ENCODE results near the gene ZBTB25. TPM values are rescaled to one million over a fixed set of nuclear protein-coding genes. Genes with fewer than 3 reads are reported as not detected.
A peak's percentile ranks its signal among the peaks of the same experiment; 100 is the strongest.

The ZBTB25 gene
- total RNA-seq, 1 donor from 2014 or later, result 2.4 TPM

DNA sequence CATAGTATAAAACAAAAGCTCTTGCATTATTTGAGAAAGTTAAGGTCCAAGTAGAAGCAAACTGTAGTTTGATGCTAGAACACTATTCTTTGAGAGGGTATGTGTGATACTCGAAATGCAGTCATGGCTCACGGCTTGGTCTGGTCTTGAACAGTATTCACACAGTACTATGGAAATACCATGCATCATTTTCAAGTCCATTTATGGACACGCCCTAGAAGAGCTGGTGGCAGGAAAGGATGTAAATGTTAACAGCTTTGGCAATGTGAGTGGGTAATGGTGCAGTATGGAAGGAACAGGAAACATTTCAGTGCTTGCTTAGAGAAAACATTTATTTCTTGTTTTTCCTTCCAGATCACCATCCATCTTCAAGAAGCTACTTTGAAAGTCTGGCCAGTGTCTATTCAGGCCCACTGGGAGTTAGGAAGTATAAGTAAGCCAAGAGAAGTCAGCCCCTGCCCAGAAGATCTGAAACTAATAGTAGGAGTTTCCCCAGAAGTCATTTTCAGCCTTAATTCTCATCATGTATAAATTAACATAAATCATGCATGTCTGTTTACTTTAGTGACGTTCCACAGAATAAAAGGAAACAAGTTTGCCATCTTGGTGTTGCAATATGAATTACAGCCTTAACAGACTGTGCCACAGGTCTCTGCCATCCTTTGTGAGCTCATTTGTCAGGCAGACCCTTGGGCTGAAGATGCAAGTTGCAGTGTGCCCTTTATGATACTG, 44.1 kb downstream of the ZBTB25 start:
- TF ChIP-seq, protein P1, sequence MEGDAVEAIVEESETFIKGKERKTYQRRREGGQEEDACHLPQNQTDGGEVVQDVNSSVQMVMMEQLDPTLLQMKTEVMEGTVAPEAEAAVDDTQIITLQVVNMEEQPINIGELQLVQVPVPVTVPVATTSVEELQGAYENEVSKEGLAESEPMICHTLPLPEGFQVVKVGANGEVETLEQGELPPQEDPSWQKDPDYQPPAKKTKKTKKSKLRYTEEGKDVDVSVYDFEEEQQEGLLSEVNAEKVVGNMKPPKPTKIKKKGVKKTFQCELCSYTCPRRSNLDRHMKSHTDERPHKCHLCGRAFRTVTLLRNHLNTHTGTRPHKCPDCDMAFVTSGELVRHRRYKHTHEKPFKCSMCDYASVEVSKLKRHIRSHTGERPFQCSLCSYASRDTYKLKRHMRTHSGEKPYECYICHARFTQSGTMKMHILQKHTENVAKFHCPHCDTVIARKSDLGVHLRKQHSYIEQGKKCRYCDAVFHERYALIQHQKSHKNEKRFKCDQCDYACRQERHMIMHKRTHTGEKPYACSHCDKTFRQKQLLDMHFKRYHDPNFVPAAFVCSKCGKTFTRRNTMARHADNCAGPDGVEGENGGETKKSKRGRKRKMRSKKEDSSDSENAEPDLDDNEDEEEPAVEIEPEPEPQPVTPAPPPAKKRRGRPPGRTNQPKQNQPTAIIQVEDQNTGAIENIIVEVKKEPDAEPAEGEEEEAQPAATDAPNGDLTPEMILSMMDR (conservative IDR thresholded peaks at IDR 0.05; ENCODE audit: low read depth, low read length), result no peak
- DNase-seq (ENCODE audit: low read depth), result no peak
- no peak overlapping the region for H3K4me3 ChIP-seq (ENCODE audit: low read depth, low read length)

- no peak for DNase-seq (ENCODE audit: low read depth)
- TF ChIP-seq, protein P1 (conservative IDR thresholded peaks at IDR 0.05; ENCODE audit: low read depth, low read length), result no peak
- H3K4me3 ChIP-seq (ENCODE audit: low read depth, low read length), result no peak overlapping the region
Measured at GRCh38 chr14:64454671-64455070, 49.0 kb downstream of the ZBTB25 start.

- DNase-seq (ENCODE audit: low read depth), result no peak
- TF ChIP-seq, protein P1 (conservative IDR thresholded peaks at IDR 0.05; ENCODE audit: low read depth, low read length), result no peak
- H3K4me3 ChIP-seq (ENCODE audit: low read depth, low read length), result no peak overlapping the region
Measured at GRCh38 chr14:64450255-64450654, 53.4 kb downstream of the ZBTB25 start.

DNA sequence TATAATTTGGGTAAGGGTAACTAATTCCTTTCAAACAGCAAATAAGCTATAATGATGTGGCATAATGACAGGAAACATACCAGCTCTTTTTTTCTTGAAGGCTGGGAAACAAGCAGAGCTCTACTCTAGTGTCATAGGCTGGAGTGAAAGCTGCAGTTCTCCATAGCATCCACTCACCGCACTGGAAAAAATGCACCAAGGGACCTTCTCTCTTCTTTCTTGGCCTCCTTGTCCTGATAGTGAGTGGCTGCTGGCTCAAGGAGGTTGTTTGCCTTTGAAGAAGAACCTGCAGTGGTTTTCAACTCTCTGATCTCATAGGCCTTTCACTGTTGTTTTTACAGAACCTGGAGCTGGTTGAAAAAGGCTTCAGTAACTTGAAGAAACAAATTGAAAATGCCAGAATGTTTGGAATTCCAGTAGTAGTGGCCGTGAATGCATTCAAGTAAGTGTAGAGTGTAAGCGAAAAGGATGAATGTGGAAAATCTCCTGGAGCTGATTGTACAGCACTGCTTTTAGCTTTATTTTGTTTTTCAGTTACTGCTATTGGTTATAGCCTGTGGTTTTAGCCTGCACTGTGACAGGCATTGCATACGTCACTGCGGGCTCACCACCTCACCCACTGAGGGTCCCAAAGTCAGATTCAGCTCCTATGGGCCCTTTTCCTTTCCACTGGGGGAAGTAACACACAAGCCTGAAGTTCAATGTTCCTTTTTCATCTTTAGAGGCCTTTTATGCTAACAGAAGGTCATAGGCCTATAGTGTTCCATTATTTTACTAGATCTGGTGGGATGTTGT, 55.6 kb downstream of the ZBTB25 start:
- TF ChIP-seq, protein P1 (conservative IDR thresholded peaks at IDR 0.05; ENCODE audit: low read depth, low read length), result no peak
- no peak for DNase-seq (ENCODE audit: low read depth)
- no peak overlapping the region for H3K4me3 ChIP-seq (ENCODE audit: low read depth, low read length)

DNA sequence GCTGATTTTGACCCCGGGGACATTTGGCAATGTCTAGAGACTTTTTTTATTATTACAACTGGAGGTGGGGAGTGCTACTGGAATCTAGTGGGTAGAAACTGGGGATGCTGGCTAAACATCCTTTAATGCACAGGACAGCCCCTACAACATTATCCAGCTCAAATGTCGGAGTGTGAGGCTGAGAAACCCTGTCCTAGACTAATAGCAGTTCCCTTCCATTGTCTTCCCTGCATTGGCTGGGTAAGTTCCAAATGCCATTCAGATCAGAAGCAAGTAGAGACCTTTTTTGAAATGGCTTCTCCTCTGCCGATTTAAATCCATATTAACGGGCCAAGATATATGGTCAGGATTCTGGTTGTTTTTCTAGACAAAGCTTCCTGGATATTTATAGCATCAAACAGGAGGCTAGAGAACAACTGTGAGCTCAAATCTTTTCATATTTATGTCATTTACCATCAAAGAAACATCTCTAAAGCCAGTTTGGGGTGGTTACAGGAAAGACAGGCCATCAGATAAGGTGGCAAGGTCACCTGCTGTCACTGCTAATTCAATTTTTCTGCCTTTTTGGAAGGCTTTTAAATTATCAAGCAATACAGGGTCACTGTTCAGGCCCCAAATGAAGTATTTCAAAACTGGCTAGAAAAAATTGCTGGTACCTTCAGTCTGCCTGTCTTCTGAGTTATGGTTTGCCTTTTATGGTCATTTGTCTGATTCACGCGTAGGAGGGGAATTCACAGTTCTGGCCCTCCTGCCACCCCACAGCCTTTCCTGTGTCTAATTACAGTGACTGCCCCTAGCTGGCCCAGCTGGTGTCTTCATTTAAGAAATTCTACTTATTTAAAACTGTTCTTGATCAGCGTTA, 58.4 kb downstream of the ZBTB25 start:
- no peak overlapping the region for H3K4me3 ChIP-seq (ENCODE audit: low read depth, low read length)
- TF ChIP-seq, protein P1 (conservative IDR thresholded peaks at IDR 0.05; ENCODE audit: low read depth, low read length), result no peak
- peak; percentile 51 for DNase-seq (ENCODE audit: low read depth)

DNA sequence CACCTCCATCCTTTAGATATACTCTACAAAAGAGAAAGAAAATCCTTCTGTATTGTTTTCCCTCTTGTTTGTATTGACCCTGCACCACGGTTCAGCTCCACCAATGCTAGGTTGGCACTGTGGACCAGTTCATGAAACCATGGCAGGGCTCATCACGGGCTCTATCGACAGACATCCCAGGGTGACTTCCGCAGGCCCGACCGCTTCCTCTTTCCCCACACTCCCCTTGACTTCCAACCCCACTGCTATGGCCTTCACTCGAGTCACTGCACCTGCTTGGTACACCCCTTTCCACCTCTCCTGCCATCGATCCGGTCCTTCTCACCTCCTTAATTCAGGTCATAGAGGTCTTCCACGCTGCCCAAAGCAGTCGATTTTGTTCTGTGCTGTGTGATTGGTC, 59.5 kb downstream of the ZBTB25 start:
- TF ChIP-seq, protein P1 (conservative IDR thresholded peaks at IDR 0.05; ENCODE audit: low read depth, low read length), result no peak
- DNase-seq (ENCODE audit: low read depth), result no peak
- no peak overlapping the region for H3K4me3 ChIP-seq (ENCODE audit: low read depth, low read length)

Measured in epithelial cell of proximal tubule (primary cell).